MCF 10A (cell line): ENCODE data around the gene IRF2. TPM values are rescaled to one million over a fixed set of nuclear protein-coding genes. Genes with fewer than 3 reads are reported as not detected.

Source experiments
- BruUV-seq: library from RNA; stranded (reverse); fragments of 400-500 nt; replicated peaks from 2 replicates; lab custom pipeline; 2021; lab: Mats Ljungman, UMichigan
- CTCF ChIA-PET: fragments of 300-600 bp; sonication (Branson Sonifier 250); formaldehyde crosslinking; extraction: SDS; loops from one replicate; lab custom pipeline; 2021; ENCODE audit warnings: antibody characterized with exemption, inconsistent platforms; lab: Yijun Ruan, JAX
- POLR2A ChIA-PET: fragments of 300-600, 350-650 bp; sonication (Branson Sonifier 250); formaldehyde crosslinking; extraction: SDS; loops from one replicate; lab custom pipeline; 2020; ENCODE audit warnings: antibody characterized with exemption, inconsistent platforms; lab: Yijun Ruan, JAX
- DNase-seq: peaks from one replicate; pipeline ENCODE4 v3.0.0-alpha.2; 2018; ENCODE audit not compliant: unreplicated experiment
- H3K27ac Mint-ChIP-seq: one replicate; pipeline ENCODE4 v1.8.0; 2022; ENCODE audit warnings: mild to moderate bottlenecking, low read depth, mixed read lengths; ENCODE audit not compliant: unreplicated experiment
- H3K27me3 Mint-ChIP-seq: one replicate; pipeline ENCODE4 v1.8.0; 2022; ENCODE audit warnings: mixed read lengths; ENCODE audit not compliant: insufficient read depth, unreplicated experiment
- H3K36me3 Mint-ChIP-seq: one replicate; pipeline ENCODE4 v1.8.0; 2022; ENCODE audit warnings: mild to moderate bottlenecking, moderate library complexity, mixed read lengths; ENCODE audit not compliant: insufficient read depth, unreplicated experiment
- H3K4me1 Mint-ChIP-seq: one replicate; pipeline ENCODE4 v1.8.0; 2022; ENCODE audit warnings: mixed read lengths; ENCODE audit not compliant: insufficient read depth, unreplicated experiment
- H3K4me3 Mint-ChIP-seq: one replicate; pipeline ENCODE4 v1.8.0; 2022; ENCODE audit warnings: mild to moderate bottlenecking, moderate library complexity, mixed read lengths; ENCODE audit not compliant: unreplicated experiment
- H3K9me3 Mint-ChIP-seq: one replicate; pipeline ENCODE4 v1.8.0; 2022; ENCODE audit warnings: mixed read lengths; ENCODE audit not compliant: unreplicated experiment
- CTCF ChIP-seq: fragments of 200-600 bp; IDR thresholded peaks from one replicate; pipeline ENCODE4 v1.8.0; 2022; ENCODE audit warnings: antibody characterized with exemption, mild to moderate bottlenecking; ENCODE audit not compliant: unreplicated experiment
- intact Hi-C: fragments of 100-400 bp; cut with micrococcal nuclease; formaldehyde crosslinking; loops from 2 replicates; pipeline ENCODE4 v1.14.1; 2022
- total RNA-seq: library from RNA; stranded (reverse); gene quantifications from 2 replicates; pipeline ENCODE4 v1.2.3, GENCODE V29; 2022

Gene IRF2
- total RNA-seq, 1 experiment from 2014 or later, result 20.8 TPM

DNA sequence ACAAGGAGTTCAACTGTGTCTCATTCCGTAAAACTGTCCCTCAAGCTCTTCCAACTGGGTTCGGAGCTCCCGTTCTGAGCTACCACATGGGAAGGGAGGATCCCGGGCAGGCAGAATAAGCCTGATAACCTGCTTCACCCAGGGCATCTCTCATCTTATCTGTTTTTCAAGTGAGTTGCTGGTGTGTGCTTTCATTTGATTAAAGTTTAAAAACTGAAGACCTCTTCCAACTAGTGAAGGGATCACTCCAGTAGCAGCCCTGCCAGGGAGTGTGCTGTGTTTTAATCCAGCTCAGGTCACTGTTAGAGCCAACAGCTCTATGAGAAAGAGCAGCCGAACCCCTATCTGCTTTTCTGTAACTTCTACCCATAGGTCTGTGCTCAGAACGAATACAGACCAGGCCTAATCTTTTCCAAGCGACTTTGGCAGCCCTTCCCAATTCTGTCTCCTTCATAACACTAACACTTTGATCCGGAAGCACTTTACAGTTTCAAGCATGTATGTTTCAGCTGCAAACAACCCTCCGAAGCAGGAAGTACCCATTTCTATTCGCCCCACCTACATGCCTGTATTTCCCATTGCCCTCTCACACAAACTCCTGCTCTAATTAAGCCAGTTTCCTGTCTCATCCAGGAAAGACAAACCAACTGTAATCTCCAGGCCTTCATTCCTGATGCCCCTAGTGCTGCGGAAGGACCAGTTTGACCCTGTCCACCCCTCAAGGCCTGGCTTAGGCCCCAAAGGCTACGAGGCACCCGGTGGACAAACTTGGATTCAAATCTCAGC lies 60.9 kb downstream of the IRF2 start:
- no peak for TF ChIP-seq CTCF
- no peak overlapping the region for H3K4me3 Mint-ChIP-seq
- CTCF ChIA-PET, result interaction anchor here (0.9 to 5.2 kb wide), 2 partner anchors 29 to 149 kb away, joined by 3 to 32 read pairs; no protein-coding TSS in a partner anchor

GRCh38 chr4:184410748-184411147 lies 63.6 kb downstream of the IRF2 start:
- CTCF ChIA-PET, result interaction anchor here (0.6 kb wide), 1 partner anchor 81 kb away, joined by 3 read pairs; no protein-coding TSS in a partner anchor

More for the DNA sequence above, 60.9 kb downstream of the IRF2 start:
- POLR2A ChIA-PET, result interaction anchor here (0.6 to 3.1 kb wide), 5 partner anchors 12 to 152 kb away, joined by 3 to 10 read pairs (median 3); no protein-coding TSS in a partner anchor
- H3K27ac Mint-ChIP-seq, result peak overlapping the region; percentile 59
- H3K27me3 Mint-ChIP-seq, result no peaks in the 10 kb centered on the region
- H3K36me3 Mint-ChIP-seq, result peaks cover 37% of the 10 kb centered on the region
- no peaks in the 10 kb centered on the region for H3K9me3 Mint-ChIP-seq
- intact Hi-C loops, result no loop called here
- peaks cover 25% of the 10 kb centered on the region for H3K4me1 Mint-ChIP-seq
- BruUV-seq, result no TSS peak
- no peak for DNase-seq

DNA sequence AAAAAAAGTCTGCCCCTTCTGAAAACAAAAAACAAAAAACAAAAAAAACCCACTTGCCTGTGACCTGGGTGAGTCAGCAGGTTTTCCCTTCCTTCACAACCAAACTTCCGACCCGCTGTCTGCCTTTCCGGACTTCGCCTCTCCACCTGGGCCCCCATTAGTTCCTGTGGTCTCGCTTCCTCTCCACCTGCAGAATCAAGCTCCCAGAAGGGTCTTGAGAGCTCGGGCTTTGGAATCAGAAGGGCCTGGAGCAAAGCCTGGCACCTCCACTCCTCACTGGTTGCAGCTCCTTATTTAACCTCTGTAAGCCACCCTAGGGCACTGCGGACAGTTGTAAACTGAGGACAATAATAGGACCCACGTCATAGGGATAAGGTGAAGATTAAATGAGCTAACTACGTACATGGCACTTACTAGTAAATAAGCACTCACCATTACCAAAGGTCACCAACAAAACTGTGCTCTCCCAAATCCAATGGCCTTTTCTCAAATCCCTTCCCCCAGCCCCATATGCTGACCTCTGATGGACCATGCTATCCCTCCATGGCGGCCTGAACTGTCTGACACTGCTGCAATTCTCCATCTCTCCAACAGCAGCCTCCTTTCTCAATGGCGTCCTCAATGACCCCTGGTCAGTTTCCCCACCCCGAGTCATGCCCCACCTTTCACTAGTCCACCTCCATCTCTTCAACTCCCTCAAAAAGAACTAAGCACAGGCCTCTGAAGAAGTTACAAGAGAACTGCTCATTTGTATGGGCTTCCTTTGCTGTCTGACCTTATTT lies 64.2 kb downstream of the IRF2 start:
- H3K27me3 Mint-ChIP-seq, result no peaks in the 10 kb centered on the region
- peaks cover 67% of the 10 kb centered on the region for H3K36me3 Mint-ChIP-seq
- ChIA-PET CTCF (interaction anchor here (0.6 kb wide), 3 partner anchors 80 to 713 kb away, joined by 3 read pairs; no protein-coding TSS in a partner anchor), POLR2A (interaction anchor here (0.7 kb wide), 1 partner anchor 99 kb away, joined by 3 read pairs; no protein-coding TSS in a partner anchor)
- DNase-seq, result no peak
- TF ChIP-seq CTCF, result no peak
- BruUV-seq, result no TSS peak
- H3K27ac Mint-ChIP-seq, result no peak overlapping the region
- no peak overlapping the region for H3K4me3 Mint-ChIP-seq
- peaks cover 11% of the 10 kb centered on the region for H3K4me1 Mint-ChIP-seq
- intact Hi-C loops, result no loop called here
- no peaks in the 10 kb centered on the region for H3K9me3 Mint-ChIP-seq

More at GRCh38 chr4:184410748-184411147, 63.6 kb downstream of the IRF2 start:
- intact Hi-C loops, result no loop called here
- no peak for DNase-seq
- TF ChIP-seq CTCF, result no peak
- peaks cover 61% of the 10 kb centered on the region for H3K36me3 Mint-ChIP-seq
- H3K9me3 Mint-ChIP-seq, result no peaks in the 10 kb centered on the region
- peaks cover 12% of the 10 kb centered on the region for H3K4me1 Mint-ChIP-seq
- POLR2A ChIA-PET, result interaction anchor here (0.7 kb wide), 1 partner anchor 98 kb away, joined by 3 read pairs; no protein-coding TSS in a partner anchor
- no TSS peak for BruUV-seq
- no peak overlapping the region for H3K27ac Mint-ChIP-seq
- no peaks in the 10 kb centered on the region for H3K27me3 Mint-ChIP-seq
- H3K4me3 Mint-ChIP-seq, result no peak overlapping the region
